Cardiac muscle cell (in vitro differentiated cells and primary cell): Measurements from ENCODE around the gene SH3D21. TPM values are rescaled to one million over a fixed set of nuclear protein-coding genes. Genes with fewer than 3 reads are reported as not detected.
A peak's percentile ranks its signal among the peaks of the same experiment; 100 is the strongest.

Experiments
- DNase-seq, 2 donors: peaks; one replicate each; pipeline versions ENCODE4 v3.0.0 to v3.0.0-alpha.2; 2010 to 2017; ENCODE audit warnings: low read depth in 1 of 2, low spot score in 1 of 2
- H3K27ac ChIP-seq: fragments of 200-600 bp; sonication (generic); 2 replicates; pipeline ENCODE4 v1.5.1; 2016
- H3K27me3 ChIP-seq: fragments of 200-600 bp; sonication (generic); 2 replicates; pipeline ENCODE4 v1.6.0; 2016; ENCODE audit warnings: control low read depth
- H3K36me3 ChIP-seq: fragments of 200-600 bp; sonication (generic); 2 replicates; pipeline ENCODE4 v1.5.1; 2016; ENCODE audit warnings: control low read depth
- H3K4me1 ChIP-seq: fragments of 200-600 bp; sonication (generic); 2 replicates; pipeline ENCODE4 v1.8.1; 2017; ENCODE audit warnings: low read depth, mild to moderate bottlenecking, mixed run types
- H3K4me3 ChIP-seq: fragments of 200-600 bp; sonication (generic); 2 replicates; pipeline ENCODE4 v1.5.1; 2016; ENCODE audit warnings: mild to moderate bottlenecking
- H3K9me3 ChIP-seq: fragments of 200-600 bp; sonication (generic); 2 replicates; pipeline ENCODE4 v1.5.1; 2017; ENCODE audit warnings: low read depth, mild to moderate bottlenecking, control low read depth
- CTCF ChIP-seq: IDR thresholded peaks from 2 replicates; pipeline ENCODE4 v1.5.1; 2012; ENCODE audit warnings: low read depth, mild to moderate bottlenecking, low read length
- polyA plus RNA-seq: library from polyadenylated mRNA; unstranded; fragments of >200 nt; fragmentation: Nextera tagmentation; extraction: Ambion mirVana; gene quantifications from 2 replicates; pipeline ENCODE4 v1.2.1, GENCODE V29; 2016
- total RNA-seq: library from RNA; depleted of rRNA; stranded (reverse); fragments of >200 nt; gene quantifications from 2 replicates; pipeline ENCODE4 v1.2.3, GENCODE V29; 2016

SH3D21 gene
- total and polyA plus RNA-seq, 2 experiments from 2014 or later, result 13.5 to 44.0 TPM

GRCh38 chr1:36369061-36369861 is 63.1 kb downstream of the SH3D21 start:
- no peaks in the 10 kb centered on the region for H3K9me3 ChIP-seq
- TF ChIP-seq CTCF, result peak; percentile 92
- H3K36me3 ChIP-seq, result no peaks in the 10 kb centered on the region
- no peak overlapping the region for H3K4me3 ChIP-seq
- H3K4me1 ChIP-seq, result peaks cover 14% of the 10 kb centered on the region
- DNase-seq, result peak; percentile 75 to 84
- H3K27me3 ChIP-seq, result no peaks in the 10 kb centered on the region
- H3K27ac ChIP-seq, result no peak overlapping the region

Other genes with a start within 250 kb of the SH3D21 start
- 1.8 and 3.6 TPM in 2 replicates for gene TEKT2, start 222.3 kb upstream of the SH3D21 start, total RNA-seq
- gene TEKT2, start 222.3 kb upstream of the SH3D21 start, polyA plus RNA-seq, result 0.95 and 3.8 TPM in 2 replicates
- gene ADPRS, start 217.5 kb upstream of the SH3D21 start, total RNA-seq, result 68.4 and 83.3 TPM in 2 replicates
- gene ADPRS, start 217.5 kb upstream of the SH3D21 start, polyA plus RNA-seq, result 59.7 and 60.4 TPM in 2 replicates
- 0.11 and 0.57 TPM in 2 replicates for gene COL8A2, start 181.1 kb upstream of the SH3D21 start, total RNA-seq
- 0.05 TPM in 1 of 2 replicates, not detected in the other for gene COL8A2, start 181.1 kb upstream of the SH3D21 start, polyA plus RNA-seq
- 83.5 and 99.6 TPM in 2 replicates for gene TRAPPC3, start 156.9 kb upstream of the SH3D21 start, total RNA-seq
- 119 and 125 TPM in 2 replicates for gene TRAPPC3, start 156.9 kb upstream of the SH3D21 start, polyA plus RNA-seq
- gene MAP7D1, start 150.2 kb upstream of the SH3D21 start, total RNA-seq, result 224 and 239 TPM in 2 replicates
- gene MAP7D1, start 150.2 kb upstream of the SH3D21 start, polyA plus RNA-seq, result 132 and 141 TPM in 2 replicates
- 60.2 and 92.9 TPM in 2 replicates for gene THRAP3, start 81.9 kb upstream of the SH3D21 start, total RNA-seq
- gene THRAP3, start 81.9 kb upstream of the SH3D21 start, polyA plus RNA-seq, result 48.6 and 63.6 TPM in 2 replicates
- 26.6 and 40.4 TPM in 2 replicates for gene EVA1B, start 17.3 kb downstream of the SH3D21 start, total RNA-seq
- 23.6 and 24.5 TPM in 2 replicates for gene EVA1B, start 17.3 kb downstream of the SH3D21 start, polyA plus RNA-seq
- 37.0 and 38.5 TPM in 2 replicates for gene STK40, start 79.6 kb downstream of the SH3D21 start, total RNA-seq
- gene STK40, start 79.6 kb downstream of the SH3D21 start, polyA plus RNA-seq, result 43.9 and 51.1 TPM in 2 replicates
- 15.9 and 20.6 TPM in 2 replicates for gene LSM10, start 91.5 kb downstream of the SH3D21 start, total RNA-seq
- 70.7 and 75.7 TPM in 2 replicates for gene LSM10, start 91.5 kb downstream of the SH3D21 start, polyA plus RNA-seq
- 16.9 and 18.5 TPM in 2 replicates for gene OSCP1, start 144.1 kb downstream of the SH3D21 start, total RNA-seq
- 19.5 and 22.0 TPM in 2 replicates for gene OSCP1, start 144.1 kb downstream of the SH3D21 start, polyA plus RNA-seq
- gene MRPS15, start 158.0 kb downstream of the SH3D21 start, total RNA-seq, result 83.5 and 134 TPM in 2 replicates
- gene MRPS15, start 158.0 kb downstream of the SH3D21 start, polyA plus RNA-seq, result 143 and 166 TPM in 2 replicates
- 5.8 and 6.0 TPM in 2 replicates for gene CSF3R, start 176.5 kb downstream of the SH3D21 start, total RNA-seq
- 3.3 and 4.8 TPM in 2 replicates for gene CSF3R, start 176.5 kb downstream of the SH3D21 start, polyA plus RNA-seq